ENCODE data around the gene SPATA6.

DNA sequence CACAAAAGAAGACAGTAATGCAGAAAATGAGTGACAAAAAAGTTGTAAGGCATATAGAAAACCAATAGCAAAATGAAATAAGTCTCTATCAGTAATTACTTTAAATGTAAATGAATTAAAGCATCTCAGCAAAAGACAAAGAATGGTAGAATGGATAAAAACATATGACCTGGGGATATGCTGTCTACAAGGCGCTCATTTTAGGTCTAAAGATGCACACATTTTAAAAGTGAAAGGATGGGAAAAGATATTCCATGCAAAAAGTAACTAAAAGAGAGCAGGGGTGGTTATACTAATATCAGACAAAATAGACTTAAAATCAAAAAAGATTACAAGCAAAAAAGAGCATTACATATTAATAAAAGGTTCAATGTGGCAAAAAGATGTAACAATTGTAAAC lies 41.2 kb downstream of the SPATA6 start:
- TF ChIP-seq, protein P1, sequence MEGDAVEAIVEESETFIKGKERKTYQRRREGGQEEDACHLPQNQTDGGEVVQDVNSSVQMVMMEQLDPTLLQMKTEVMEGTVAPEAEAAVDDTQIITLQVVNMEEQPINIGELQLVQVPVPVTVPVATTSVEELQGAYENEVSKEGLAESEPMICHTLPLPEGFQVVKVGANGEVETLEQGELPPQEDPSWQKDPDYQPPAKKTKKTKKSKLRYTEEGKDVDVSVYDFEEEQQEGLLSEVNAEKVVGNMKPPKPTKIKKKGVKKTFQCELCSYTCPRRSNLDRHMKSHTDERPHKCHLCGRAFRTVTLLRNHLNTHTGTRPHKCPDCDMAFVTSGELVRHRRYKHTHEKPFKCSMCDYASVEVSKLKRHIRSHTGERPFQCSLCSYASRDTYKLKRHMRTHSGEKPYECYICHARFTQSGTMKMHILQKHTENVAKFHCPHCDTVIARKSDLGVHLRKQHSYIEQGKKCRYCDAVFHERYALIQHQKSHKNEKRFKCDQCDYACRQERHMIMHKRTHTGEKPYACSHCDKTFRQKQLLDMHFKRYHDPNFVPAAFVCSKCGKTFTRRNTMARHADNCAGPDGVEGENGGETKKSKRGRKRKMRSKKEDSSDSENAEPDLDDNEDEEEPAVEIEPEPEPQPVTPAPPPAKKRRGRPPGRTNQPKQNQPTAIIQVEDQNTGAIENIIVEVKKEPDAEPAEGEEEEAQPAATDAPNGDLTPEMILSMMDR (conservative IDR thresholded peaks at IDR 0.05; ENCODE audit: low read length), result no peak
- TF ChIP-seq EZH2phosphoT487 (IDR thresholded peaks at IDR 0.05; ENCODE audit: borderline replicate concordance), result no peak
